ENCODE data around the gene IGSF1. TPM values are rescaled to one million over a fixed set of nuclear protein-coding genes. Genes with fewer than 3 reads are reported as not detected.

IGSF1 gene
- total RNA-seq (2022; extraction: Qiagen RNA extraction), result 0.21 to 1.0 TPM (median 0.29 TPM) in 5 replicates

GRCh38 chrX:131288738-131289511, at the start of gene IGSF1:
IGSF1 (minus strand) TSS chrX:131289306; CDS start chrX:131286674, 2,632 bp downstream.

Other genes starting within 250 kb of the IGSF1 start
- gene ARHGAP36, start 231.0 kb downstream of the IGSF1 start, total RNA-seq (2022; extraction: Qiagen RNA extraction), result not detected in 5 replicates

Data from A549 treated with Mapracorat at 1 μM for 4 hours (cell line).